Rectal smooth muscle tissue (tissue), 1 donor: ENCODE data around the gene WNT5A.

ENCODE experiments used
- H3K27ac ChIP-seq: one replicate; pipeline ENCODE4 v1.7.0; 2013; ENCODE audit warnings: low read depth, low read length, inconsistent platforms
- H3K27me3 ChIP-seq: one replicate; pipeline ENCODE4 v1.7.0; 2013; ENCODE audit warnings: low read length; ENCODE audit not compliant: control insufficient read depth, insufficient read depth
- H3K36me3 ChIP-seq: one replicate; pipeline ENCODE4 v1.7.0; 2013; ENCODE audit warnings: low read length; ENCODE audit not compliant: control insufficient read depth, insufficient read depth
- H3K4me1 ChIP-seq: one replicate; pipeline ENCODE4 v1.7.0; 2013; ENCODE audit warnings: low read length; ENCODE audit not compliant: control insufficient read depth, insufficient read depth
- H3K4me3 ChIP-seq: one replicate; pipeline ENCODE4 v1.7.0; 2013; ENCODE audit warnings: low read length
- H3K9ac ChIP-seq: one replicate; pipeline ENCODE4 v1.7.0; 2013; ENCODE audit warnings: low read length

WNT5A gene

DNA sequence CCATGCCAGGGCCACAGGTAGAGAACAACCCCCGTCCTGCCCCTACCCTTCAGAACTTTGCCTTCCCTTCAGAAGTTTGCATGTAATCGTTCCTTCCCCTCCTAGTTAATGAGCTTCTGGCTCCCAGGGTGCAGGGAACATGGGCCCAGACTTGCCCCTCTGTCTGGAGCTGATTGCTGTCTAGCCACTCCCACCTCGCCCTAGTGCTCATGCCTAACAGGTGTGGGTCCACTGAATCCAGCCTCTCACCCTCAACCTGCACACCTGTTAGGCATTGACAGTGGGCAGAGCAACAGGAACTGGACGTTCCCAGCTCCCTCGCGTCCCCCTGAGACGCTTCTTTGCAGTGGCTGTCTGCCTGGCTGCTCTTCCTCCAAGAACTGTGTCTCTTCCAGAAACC is 40.3 kb downstream of the WNT5A start:
- Histone ChIP-seq H3K27me3 (no peaks in the 10 kb centered on the region), H3K9ac (no peak overlapping the region), H3K4me1 (no peaks in the 10 kb centered on the region), H3K4me3 (no peak overlapping the region), H3K36me3 (no peaks in the 10 kb centered on the region), H3K27ac (no peak overlapping the region)

DNA sequence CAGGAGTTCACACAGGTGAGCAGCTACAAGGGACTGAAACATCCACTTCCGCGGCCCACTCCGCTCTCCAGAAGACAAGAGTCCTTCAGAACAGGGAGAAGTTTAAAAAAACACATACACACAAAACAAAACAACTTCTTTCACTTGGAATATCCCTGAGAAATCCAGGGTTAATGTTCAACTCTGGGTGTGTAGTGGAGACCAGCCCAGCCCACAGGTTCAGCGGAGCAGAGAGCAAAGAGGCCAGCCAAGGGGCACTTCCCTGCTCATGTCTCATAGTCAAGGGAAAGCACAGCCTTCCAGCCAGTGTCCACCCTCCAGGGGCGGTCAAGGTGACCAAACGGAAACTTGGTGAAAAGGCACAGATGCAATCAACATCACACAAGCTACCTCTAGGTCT is 41.6 kb downstream of the WNT5A start:
- Histone ChIP-seq H3K36me3 (no peaks in the 10 kb centered on the region), H3K27ac (no peak overlapping the region), H3K4me1 (no peaks in the 10 kb centered on the region), H3K9ac (no peak overlapping the region), H3K4me3 (no peak overlapping the region), H3K27me3 (no peaks in the 10 kb centered on the region)

DNA sequence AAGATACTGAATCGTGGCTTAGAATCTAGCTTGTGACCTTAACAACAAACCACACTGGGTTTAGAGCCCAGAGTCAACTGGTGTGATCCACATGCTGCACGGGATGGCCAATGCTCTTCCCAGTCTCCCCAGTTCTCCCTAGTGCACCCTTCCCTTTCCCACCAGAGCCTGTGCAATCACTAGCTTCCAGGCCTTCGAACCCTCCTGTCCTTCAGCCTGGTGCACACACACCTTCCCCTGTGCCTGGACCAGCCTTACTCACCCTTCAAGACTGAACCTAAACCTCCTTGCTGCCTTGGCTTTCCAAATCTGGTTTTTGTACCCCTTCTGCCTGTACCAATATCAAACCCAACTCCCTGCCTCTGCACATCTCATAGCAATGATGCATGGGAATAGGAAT is 43.8 kb downstream of the WNT5A start:
- H3K36me3 ChIP-seq, result no peaks in the 10 kb centered on the region
- no peaks in the 10 kb centered on the region for H3K27me3 ChIP-seq
- H3K9ac ChIP-seq, result no peak overlapping the region
- no peak overlapping the region for H3K27ac ChIP-seq
- H3K4me1 ChIP-seq, result no peaks in the 10 kb centered on the region
- no peak overlapping the region for H3K4me3 ChIP-seq

DNA sequence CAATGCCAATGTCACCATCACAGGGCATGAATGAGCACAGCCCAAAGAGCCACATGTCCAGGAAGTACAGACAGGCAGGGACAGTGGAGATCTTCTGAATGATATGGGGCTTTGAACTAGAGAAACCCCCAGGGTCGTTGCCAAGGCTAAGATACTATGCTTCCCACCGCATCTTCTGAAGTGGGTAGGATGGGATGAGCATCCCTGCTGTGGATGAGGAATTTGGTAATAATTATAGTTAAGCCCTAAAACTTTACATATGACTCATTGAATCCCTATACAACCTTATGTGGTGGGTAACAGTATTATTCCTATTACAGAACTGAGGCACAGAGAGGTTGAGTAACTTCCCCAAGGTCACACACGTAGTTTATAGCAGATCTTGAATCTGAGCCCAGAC is 44.2 kb downstream of the WNT5A start:
- H3K4me3 ChIP-seq, result no peak overlapping the region
- no peak overlapping the region for H3K9ac ChIP-seq
- H3K27me3 ChIP-seq, result no peaks in the 10 kb centered on the region
- no peak overlapping the region for H3K27ac ChIP-seq
- no peaks in the 10 kb centered on the region for H3K36me3 ChIP-seq
- H3K4me1 ChIP-seq, result no peaks in the 10 kb centered on the region

DNA sequence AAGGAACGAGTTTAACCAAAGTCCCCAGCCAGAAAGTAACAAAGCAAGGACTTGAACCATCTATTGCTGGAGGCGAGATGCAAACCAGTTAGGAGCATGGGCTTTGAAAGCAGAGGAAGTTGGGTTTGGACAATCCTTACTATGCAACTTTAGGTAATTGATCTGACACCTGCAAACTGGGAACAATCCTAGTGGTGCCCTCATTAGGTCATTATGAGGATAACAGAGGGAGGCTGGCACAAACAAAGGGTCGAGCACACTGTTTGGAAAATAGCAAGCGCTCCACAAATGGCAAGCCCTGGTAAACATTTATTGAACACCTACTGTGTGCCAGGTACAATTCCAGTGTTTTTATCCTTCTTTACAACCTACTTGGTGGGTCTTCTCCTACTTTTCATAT is 45.6 kb downstream of the WNT5A start:
- no peak overlapping the region for H3K4me3 ChIP-seq
- H3K36me3 ChIP-seq, result no peaks in the 10 kb centered on the region
- no peak overlapping the region for H3K27ac ChIP-seq
- H3K9ac ChIP-seq, result no peak overlapping the region
- H3K4me1 ChIP-seq, result no peaks in the 10 kb centered on the region
- H3K27me3 ChIP-seq, result no peaks in the 10 kb centered on the region

DNA sequence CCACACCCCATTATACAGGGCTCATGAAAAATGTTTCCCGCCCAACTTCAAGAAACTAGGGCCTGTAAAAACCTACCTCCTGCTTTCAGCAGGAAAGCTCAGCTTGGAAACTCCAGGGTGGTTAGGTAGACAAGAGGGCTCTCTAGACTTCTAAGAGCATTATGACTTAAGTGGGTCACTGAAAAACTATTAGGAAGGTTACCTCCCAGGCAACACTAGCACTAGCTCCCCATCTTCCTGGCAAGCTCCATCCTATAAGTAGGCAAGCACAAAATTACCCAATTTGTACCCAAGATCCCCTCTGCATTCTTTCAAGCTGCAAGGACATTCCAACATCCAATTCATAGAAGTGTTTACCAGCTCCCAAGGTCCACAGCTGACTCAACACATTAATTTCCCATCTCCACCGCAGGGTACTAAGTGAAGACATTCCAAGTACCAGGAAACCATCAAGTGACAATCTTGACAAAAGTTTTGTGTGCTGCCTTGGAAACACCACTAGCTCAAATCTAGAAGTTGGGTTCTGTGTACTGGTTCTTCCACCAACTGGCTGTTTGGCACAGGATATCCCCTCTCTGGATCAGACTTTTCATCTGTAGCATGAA is 46.9 kb downstream of the WNT5A start:
- Histone ChIP-seq H3K4me1 (no peaks in the 10 kb centered on the region), H3K4me3 (no peak overlapping the region), H3K27ac (no peak overlapping the region), H3K9ac (no peak overlapping the region), H3K27me3 (no peaks in the 10 kb centered on the region), H3K36me3 (no peaks in the 10 kb centered on the region)

DNA sequence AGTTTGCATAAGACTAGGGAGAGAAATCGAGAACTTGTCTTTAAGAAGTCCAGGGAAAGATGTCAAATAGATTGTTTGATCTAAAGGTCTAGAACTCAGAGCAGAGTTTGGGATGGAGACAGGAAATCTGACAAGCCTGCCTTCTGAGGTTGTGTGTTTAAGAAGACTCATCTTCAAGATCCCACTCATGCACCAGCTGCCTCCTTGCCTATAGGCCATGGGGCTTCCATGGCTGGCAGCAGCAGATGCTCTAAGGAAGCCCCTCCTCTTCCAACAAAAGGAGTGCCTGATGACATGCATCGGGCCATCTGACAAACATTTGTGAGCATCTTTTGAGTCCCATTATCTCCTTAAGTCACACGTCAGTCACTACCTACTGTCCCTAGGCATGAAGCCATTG is 47.4 kb downstream of the WNT5A start:
- no peak overlapping the region for H3K4me3 ChIP-seq
- no peaks in the 10 kb centered on the region for H3K27me3 ChIP-seq
- H3K27ac ChIP-seq, result no peak overlapping the region
- H3K9ac ChIP-seq, result no peak overlapping the region
- H3K4me1 ChIP-seq, result no peaks in the 10 kb centered on the region
- H3K36me3 ChIP-seq, result no peaks in the 10 kb centered on the region

DNA sequence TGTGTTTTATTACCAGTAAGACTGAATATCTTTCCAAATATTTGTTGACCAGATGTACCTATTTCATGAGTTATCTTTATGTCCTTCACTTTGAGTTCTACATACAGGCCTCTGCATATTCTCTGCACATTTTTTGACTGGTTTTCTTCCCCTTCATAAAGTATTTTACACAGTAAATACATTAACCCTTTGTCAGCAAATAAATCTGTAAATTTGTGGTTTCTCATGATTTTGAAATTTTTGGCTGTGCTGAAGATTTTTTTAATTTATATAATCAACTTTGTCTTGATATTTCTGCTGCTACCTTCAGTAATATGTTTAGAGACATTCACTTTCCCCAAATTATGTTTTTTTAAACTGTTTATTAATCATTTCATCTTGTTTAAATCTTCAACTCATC is 50.5 kb downstream of the WNT5A start:
- no peak overlapping the region for H3K4me3 ChIP-seq
- no peaks in the 10 kb centered on the region for H3K27me3 ChIP-seq
- H3K4me1 ChIP-seq, result no peaks in the 10 kb centered on the region
- no peak overlapping the region for H3K9ac ChIP-seq
- no peak overlapping the region for H3K27ac ChIP-seq
- no peaks in the 10 kb centered on the region for H3K36me3 ChIP-seq

DNA sequence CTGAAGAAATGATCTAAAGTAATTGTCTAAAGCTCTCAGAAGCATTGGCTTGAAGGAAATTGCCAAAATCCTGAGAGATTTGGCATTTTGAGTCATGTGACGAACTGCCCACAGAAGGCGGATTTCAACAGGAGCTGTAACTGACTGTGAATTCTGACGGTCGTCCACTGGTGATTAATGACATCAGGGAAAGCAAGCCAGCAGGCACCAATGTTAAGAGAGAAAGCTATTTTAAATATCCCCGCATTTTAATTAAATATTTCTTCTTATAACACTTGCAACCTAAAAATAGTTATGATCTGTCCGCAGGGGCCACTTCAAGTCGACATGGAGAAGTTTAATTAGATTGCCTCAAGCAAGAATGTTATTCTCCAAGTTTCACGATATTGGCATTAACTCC is 51.6 kb downstream of the WNT5A start:
- no peaks in the 10 kb centered on the region for H3K4me1 ChIP-seq
- H3K27ac ChIP-seq, result no peak overlapping the region
- H3K27me3 ChIP-seq, result no peaks in the 10 kb centered on the region
- H3K9ac ChIP-seq, result no peak overlapping the region
- H3K36me3 ChIP-seq, result no peaks in the 10 kb centered on the region
- H3K4me3 ChIP-seq, result no peak overlapping the region

DNA sequence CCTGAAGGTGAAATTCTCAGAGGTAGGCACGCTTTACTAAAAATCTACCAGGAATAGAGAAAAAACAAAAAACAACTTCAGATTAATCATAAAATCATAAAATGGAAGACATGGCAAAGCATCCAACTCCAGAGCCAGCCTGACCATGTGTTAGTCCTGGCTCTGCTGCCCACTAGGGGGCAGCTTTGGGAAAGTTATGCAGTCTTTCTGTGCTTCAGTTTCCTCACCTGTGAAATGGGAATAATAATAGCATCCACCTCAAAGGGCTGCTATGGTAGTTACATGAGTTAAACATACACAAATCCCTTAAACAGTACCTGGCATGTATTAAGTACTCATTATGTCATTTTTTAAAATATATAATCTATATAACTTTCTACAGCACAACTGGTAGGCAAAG is 52.3 kb downstream of the WNT5A start:
- no peak overlapping the region for H3K27ac ChIP-seq
- H3K4me1 ChIP-seq, result no peaks in the 10 kb centered on the region
- no peaks in the 10 kb centered on the region for H3K36me3 ChIP-seq
- H3K9ac ChIP-seq, result no peak overlapping the region
- no peak overlapping the region for H3K4me3 ChIP-seq
- no peaks in the 10 kb centered on the region for H3K27me3 ChIP-seq

DNA sequence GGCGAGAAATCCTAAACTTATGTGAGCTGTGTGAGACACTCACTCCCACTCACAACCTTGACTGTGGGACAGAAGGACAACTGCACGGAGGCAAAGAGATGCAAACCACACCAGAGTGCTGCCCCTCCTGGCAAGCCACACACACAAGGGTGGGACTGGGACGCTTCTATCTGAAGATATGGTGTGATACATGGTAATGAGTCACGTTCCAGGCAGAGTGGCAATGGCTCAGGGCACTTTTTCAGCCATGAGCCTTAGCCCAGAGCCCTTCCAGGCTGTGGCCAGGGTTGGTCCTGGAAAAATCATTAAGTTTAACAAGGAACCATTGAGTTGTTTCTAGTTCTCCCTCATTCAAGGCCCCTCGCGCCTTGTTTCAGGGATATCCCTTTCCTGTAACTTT is 56.1 kb downstream of the WNT5A start:
- no peak overlapping the region for H3K27ac ChIP-seq
- no peaks in the 10 kb centered on the region for H3K4me1 ChIP-seq
- H3K9ac ChIP-seq, result no peak overlapping the region
- no peak overlapping the region for H3K4me3 ChIP-seq
- H3K36me3 ChIP-seq, result no peaks in the 10 kb centered on the region
- no peaks in the 10 kb centered on the region for H3K27me3 ChIP-seq

DNA sequence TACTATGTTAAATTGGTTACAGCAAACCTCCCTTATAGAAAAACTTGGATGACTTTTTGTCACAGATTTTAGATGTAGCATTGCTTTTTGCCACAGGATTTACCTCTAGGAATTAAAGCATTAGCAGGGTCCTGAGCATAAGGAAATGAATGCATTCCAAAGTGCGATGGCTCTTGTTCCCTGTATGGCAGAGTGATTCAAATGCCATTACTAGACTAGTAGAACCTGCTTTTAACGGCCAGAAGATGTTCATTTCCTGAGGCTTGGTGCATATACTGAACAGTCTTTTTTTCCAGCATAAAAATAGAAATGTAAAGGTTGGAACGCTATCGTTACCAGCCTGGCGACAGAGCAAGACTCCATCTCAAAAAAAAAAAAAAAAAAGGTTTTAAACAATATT is 59.4 kb downstream of the WNT5A start:
- Histone ChIP-seq H3K27me3 (no peaks in the 10 kb centered on the region), H3K4me3 (no peak overlapping the region), H3K27ac (no peak overlapping the region), H3K36me3 (no peaks in the 10 kb centered on the region), H3K9ac (no peak overlapping the region), H3K4me1 (no peaks in the 10 kb centered on the region)

DNA sequence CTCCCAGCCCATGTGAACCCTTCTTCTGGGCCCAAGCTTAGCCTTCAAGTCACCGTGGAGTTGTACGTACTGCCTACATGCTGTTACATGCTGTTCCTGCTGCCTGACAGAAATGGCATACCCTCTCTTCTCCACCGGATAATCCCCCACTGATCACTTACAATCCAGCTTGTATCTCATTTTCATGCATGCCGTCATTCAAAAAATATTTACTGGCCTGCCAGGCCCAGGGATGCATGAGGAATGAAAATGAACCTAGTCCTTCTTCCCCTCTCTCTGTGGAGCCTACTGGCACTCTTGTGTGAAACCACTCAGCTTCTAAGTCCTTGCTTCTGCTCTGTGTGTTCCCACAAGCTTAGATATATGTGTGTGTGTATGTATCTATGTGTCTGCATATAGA is 60.6 kb downstream of the WNT5A start:
- H3K4me1 ChIP-seq, result no peaks in the 10 kb centered on the region

More for the DNA sequence above, 60.6 kb downstream of the WNT5A start:
- H3K36me3 ChIP-seq, result no peaks in the 10 kb centered on the region
- no peaks in the 10 kb centered on the region for H3K27me3 ChIP-seq
- no peak overlapping the region for H3K4me3 ChIP-seq
- H3K27ac ChIP-seq, result no peak overlapping the region
- H3K9ac ChIP-seq, result no peak overlapping the region
